GM11168 (cell line): ENCODE measurements around the gene POP7.

Source experiments
- in situ Hi-C: fragments of 300-500 bp; cut with MboI; formaldehyde crosslinking; loops from one replicate; pipeline ENCODE4 v1.12.0; 2022; ENCODE audit warnings: low sequenced_read_pairs; ENCODE audit not compliant: unreplicated experiment

The POP7 gene

DNA sequence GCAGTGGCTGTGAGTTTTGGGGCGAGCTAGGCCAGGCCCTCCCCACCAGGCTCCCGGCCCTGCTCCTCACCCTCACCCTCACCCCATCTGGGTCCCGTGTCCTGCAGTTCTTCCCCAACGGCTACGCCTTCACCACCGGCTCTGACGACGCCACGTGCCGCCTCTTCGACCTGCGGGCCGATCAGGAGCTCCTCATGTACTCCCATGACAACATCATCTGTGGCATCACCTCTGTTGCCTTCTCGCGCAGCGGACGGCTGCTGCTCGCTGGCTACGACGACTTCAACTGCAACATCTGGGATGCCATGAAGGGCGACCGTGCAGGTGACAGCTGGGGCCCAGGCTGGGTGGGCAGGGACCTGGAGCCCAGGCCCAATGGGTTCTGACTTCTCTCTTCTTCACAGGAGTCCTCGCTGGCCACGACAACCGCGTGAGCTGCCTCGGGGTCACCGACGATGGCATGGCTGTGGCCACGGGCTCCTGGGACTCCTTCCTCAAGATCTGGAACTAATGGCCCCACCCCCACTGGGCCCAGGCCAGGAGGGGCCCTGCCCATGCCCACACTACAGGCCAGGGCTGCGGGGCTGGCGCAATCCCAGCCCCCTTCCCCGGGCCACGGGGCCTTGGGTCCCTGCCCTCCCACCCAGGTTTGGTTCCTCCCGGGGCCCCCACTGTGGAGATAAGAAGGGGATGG is 27.5 kb upstream of the POP7 start:
- in situ Hi-C loops: no loop called here

GRCh38 chr7:100679129-100679926 is 26.6 kb upstream of the POP7 start:
- in situ Hi-C loops: no loop called here

DNA sequence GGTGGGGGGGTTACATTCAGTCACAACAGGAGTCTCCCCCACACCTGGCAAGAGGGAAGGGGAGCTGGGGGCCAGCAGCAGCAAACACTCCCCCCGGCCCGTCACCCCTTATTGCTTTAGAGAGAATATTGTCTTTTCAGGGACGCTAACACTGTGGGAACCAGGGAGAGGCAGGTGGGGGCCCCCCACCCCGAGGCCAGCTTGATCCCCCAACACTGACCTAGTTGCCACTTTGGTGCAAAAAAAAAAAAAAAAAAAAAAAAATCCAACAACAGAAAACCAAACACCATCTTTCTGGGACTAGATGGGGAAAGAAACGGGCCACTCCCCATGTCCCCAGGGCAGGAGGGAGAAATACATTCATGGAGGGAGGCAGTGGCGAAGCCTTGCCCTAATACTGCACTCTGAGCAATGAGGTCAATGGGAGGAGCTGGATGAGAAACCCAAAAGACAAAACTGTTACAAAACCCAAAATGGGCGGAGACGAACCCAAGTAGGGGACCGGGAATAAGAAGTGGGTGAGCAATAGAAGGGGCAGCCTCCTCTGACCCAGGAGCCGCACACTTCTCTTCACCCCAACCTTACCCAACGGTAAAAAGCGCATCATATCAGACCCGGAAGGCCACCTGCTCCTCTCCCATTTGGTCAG is 25.9 kb upstream of the POP7 start:
- in situ Hi-C loops: no loop called here

DNA sequence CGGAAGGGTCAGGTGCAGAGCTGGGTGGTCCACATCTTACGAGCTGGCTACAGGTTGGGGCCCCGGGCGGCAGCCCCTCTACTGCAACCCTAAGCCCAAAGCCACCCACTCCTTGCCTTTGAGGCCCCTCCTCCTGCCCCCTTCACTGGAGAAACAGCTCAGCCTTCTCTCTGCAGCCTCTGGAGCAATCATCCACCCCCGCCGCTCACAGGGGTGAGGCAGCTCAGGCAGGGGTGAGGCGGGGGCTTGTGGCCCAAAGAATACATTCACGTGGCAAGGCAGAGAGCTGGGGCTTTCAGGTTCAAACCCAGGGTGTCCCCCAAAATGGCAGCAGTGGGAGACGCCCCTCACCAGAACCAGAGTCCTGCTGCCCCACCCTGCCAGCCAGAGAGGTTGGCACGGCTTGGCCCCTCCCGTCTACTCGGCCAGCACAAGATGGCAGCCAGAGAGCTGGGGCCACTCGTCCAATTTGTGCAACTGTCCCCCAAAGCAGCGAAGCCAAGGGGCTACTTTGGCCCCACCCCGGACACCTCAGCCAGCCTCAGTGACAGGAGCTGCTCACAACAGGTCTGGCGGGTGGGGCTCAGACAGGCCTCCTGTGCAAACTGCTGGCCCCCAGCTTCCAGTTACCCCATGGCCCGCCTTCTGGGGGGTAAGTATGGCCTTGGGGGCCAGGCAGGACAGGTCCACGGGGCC is 25.2 kb upstream of the POP7 start:
- in situ Hi-C loops: no loop called here

DNA sequence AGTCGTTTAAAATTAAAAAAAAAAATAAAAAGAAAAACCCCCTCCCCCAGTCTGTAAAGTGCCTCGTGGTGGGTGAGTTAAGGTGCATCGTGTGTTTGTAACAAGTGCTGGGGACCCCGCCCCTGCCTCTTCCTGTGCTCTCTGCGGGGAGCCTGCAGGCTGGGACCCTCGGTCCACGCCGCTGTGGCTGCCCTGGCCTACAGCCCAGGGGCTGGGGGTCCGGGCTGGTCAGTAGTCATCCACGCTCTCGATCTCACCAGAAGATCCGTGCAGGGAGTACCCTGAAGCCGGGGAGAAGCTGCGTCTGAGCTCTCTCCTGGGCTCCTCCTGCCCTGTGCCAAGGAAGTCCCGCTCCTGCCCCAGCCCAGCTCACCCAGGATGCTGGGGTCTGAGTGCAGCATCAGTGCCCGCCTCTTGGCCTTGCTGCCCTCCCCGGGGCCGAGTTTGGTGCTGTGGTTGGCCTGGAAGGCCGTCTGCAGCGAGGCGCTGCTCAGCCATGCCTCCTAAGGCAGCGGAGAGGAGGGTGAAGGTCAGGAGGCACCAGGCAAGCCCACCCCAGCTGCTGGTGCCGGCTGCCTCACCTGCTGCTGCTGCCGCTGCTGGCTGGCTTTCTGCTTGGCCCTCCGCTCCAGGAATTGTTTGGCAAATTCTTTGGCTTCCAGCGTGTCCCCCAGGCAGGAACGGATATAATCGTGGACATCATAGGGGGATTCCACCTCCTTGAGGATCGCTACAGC is 24.3 kb upstream of the POP7 start:
- in situ Hi-C loops: no loop called here

GRCh38 chr7:100682228-100682741 is 23.6 kb upstream of the POP7 start:
- in situ Hi-C loops: no loop called here

- in situ Hi-C loops: no loop called here
Measured at GRCh38 chr7:100682991-100683658, 22.8 kb upstream of the POP7 start.

- in situ Hi-C loops: no loop called here
Measured at GRCh38 chr7:100683659-100684533, 22.0 kb upstream of the POP7 start.

DNA sequence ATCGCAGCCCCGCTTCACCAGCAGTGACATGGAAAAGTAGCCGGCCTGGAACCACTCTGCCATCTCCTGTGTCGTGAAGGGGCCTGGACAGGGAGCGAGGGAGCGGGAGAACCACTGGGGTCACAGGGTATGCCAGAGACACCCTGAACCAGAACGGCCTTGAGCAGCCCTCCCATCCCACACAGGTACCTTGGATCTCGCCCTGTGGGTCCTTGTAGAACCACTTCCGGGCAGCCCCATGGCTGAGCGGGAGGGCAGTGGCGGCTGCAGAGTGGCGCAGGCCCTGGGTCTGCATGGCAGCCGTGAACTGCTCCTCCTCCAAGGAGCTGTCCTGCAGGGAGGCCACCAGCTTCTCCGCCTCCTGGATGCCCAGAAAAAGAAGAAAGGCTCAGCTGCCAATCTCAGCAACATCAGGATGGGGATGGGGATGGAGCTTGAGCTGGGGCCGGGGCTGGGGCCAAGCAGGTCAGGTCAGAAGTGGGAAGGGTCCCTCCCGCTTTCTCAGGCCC is 21.3 kb upstream of the POP7 start:
- in situ Hi-C loops: no loop called here

DNA sequence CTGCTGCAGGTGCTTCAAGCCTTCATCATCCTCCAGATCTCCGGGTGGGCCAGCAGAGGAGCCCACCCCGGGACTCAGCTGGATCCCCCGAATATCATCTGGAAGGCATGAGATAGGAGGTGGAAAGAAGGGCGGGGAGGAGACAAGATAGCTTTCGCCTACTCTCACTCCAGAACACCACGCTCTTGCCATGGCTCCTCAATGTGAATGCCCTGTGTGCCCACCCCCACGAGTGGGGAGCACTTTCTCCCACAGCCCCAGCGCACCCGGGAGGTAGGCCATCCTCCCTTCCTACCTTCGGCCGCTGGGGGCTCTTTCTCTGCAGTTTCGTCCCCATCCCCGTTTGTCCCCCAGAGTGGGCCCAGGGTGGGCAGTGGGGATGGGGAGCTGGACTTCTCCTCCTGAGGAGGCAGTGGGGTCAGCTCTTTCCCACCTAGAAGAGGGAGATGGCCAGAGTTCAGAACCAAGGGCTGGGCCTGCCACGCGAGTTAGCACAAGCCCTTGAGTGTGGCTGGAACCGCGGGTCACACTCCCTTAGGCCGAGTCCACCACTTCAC is 20.8 kb upstream of the POP7 start:
- in situ Hi-C loops: no loop called here

GRCh38 chr7:100685631-100686145 is 20.2 kb upstream of the POP7 start:
- in situ Hi-C loops: no loop called here

GRCh38 chr7:100686201-100686821 is 19.6 kb upstream of the POP7 start:
- in situ Hi-C loops: no loop called here

- in situ Hi-C loops: no loop called here
Measured at GRCh38 chr7:100686822-100687211, 19.1 kb upstream of the POP7 start.

- in situ Hi-C loops: no loop called here
Measured at GRCh38 chr7:100687261-100687660, 18.7 kb upstream of the POP7 start.

DNA sequence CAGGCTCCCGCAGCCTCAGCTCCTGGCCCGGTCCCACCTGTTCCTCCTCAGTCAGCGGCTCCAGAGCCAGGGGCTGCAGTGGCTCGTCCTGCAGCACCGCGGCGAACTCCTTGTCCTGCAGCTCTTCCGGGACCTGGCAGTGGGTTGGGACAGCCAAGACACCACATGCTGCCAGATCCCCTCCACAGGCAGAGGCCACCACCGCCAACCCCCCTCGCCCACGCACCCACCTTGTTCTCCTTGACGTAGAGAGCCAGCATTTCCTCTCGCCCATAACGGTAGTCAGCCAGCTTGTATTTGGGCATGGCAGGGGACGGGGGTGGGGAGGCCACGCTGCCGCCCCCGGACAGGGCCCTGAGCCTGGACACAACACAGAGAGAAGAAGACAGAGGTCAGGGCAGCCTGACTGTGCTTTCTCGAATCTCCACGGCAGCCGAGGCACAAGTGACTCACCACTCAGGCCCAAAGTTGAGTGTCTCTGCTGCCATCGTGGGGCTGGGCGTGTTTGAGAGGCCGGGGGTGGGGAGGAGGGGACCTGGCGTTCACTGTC is 18.1 kb upstream of the POP7 start:
- in situ Hi-C loops: no loop called here

- in situ Hi-C loops: no loop called here
Measured at GRCh38 chr7:100688326-100688860, 17.5 kb upstream of the POP7 start.
